ENCODE data around the gene PADI3.
"Not testable (repeated sequence)": the region's sequence is repeated elsewhere in the genome, so short reads cannot be mapped to it uniquely, and the experiment has no call there.

Gene PADI3

GRCh38 chr1:17241011-17241779, 7.7 kb upstream of the PADI3 start:
- not testable (repeated sequence) for DNase-seq (ENCODE audit: low read depth in 4 of 4, low spot score in 1 of 4)

GRCh38 chr1:17241780-17242074, 7.2 kb upstream of the PADI3 start:
- DNase-seq (ENCODE audit: low read depth in 4 of 4, low spot score in 1 of 4): not testable (repeated sequence)

GRCh38 chr1:17243274-17243673, 5.6 kb upstream of the PADI3 start:
- no peak for DNase-seq (ENCODE audit: low read depth in 4 of 4, low spot score in 1 of 4)

- no peak for DNase-seq (ENCODE audit: low read depth in 4 of 4, low spot score in 1 of 4)
Measured at GRCh38 chr1:17244821-17245740, 3.8 kb upstream of the PADI3 start.

GRCh38 chr1:17245816-17246325, 3.0 kb upstream of the PADI3 start:
- DNase-seq (ENCODE audit: low read depth in 4 of 4, low spot score in 1 of 4): no peak

GRCh38 chr1:17246971-17247370, 1.9 kb upstream of the PADI3 start:
- DNase-seq (ENCODE audit: low read depth in 4 of 4, low spot score in 1 of 4): no peak

GRCh38 chr1:17250601-17251000, 1.7 kb downstream of the PADI3 start:
- no peak for DNase-seq (ENCODE audit: low read depth in 4 of 4, low spot score in 1 of 4)

GRCh38 chr1:17251246-17251645, 2.3 kb downstream of the PADI3 start:
- no peak for DNase-seq (ENCODE audit: low read depth in 4 of 4, low spot score in 1 of 4)

GRCh38 chr1:17251701-17252376, 2.9 kb downstream of the PADI3 start:
- no peak for DNase-seq (ENCODE audit: low read depth in 4 of 4, low spot score in 1 of 4)

- no peak for DNase-seq (ENCODE audit: low read depth in 4 of 4, low spot score in 1 of 4)
Measured at GRCh38 chr1:17255336-17255735, 6.4 kb downstream of the PADI3 start.

GRCh38 chr1:17258116-17258757, 9.3 kb downstream of the PADI3 start:
- no peak for DNase-seq (ENCODE audit: low read depth in 4 of 4, low spot score in 1 of 4)

GRCh38 chr1:17258758-17259130, 9.8 kb downstream of the PADI3 start:
- no peak for DNase-seq (ENCODE audit: low read depth in 4 of 4, low spot score in 1 of 4)

GRCh38 chr1:17259233-17259873, 10.5 kb downstream of the PADI3 start:
- DNase-seq (ENCODE audit: low read depth in 4 of 4, low spot score in 1 of 4): no peak

- DNase-seq (ENCODE audit: low read depth in 4 of 4, low spot score in 1 of 4): no peak
Measured at GRCh38 chr1:17260264-17260663, 11.4 kb downstream of the PADI3 start.

- DNase-seq (ENCODE audit: low read depth in 4 of 4, low spot score in 1 of 4): no peak
Measured at GRCh38 chr1:17260738-17261137, 11.8 kb downstream of the PADI3 start.

- no peak for DNase-seq (ENCODE audit: low read depth in 4 of 4, low spot score in 1 of 4)
Measured at GRCh38 chr1:17263936-17264335, 15.0 kb downstream of the PADI3 start.

- DNase-seq (ENCODE audit: low read depth in 4 of 4, low spot score in 1 of 4): no peak
Measured at GRCh38 chr1:17264470-17264869, 15.6 kb downstream of the PADI3 start.

GRCh38 chr1:17265162-17265561, 16.3 kb downstream of the PADI3 start:
- no peak for DNase-seq (ENCODE audit: low read depth in 4 of 4, low spot score in 1 of 4)

GRCh38 chr1:17265950-17266349, 17.1 kb downstream of the PADI3 start:
- no peak for DNase-seq (ENCODE audit: low read depth in 4 of 4, low spot score in 1 of 4)

- no peak for DNase-seq (ENCODE audit: low read depth in 4 of 4, low spot score in 1 of 4)
Measured at GRCh38 chr1:17270891-17271765, 22.2 kb downstream of the PADI3 start.
